Subcutaneous abdominal adipose tissue (tissue), 5 donors: ENCODE measurements around the gene RHBDF1.
A peak's percentile ranks its signal among the peaks of the same experiment; 100 is the strongest.

Experiments
- H3K27ac ChIP-seq: one replicate; pipeline ENCODE4 v1.7.0; 2013; ENCODE audit warnings: low read depth, mild to moderate bottlenecking, inconsistent platforms, low read length, moderate library complexity
- H3K27me3 ChIP-seq, 5 donors: one replicate each; pipeline ENCODE4 v1.7.0; 2013; ENCODE audit warnings: low read length in 5 of 5, inconsistent platforms in 1 of 5; ENCODE audit not compliant: control insufficient read depth in 5 of 5, insufficient read depth in 4 of 5
- H3K36me3 ChIP-seq, 5 donors: one replicate each; pipeline ENCODE4 v1.7.0; 2013; ENCODE audit warnings: low read length in 5 of 5; ENCODE audit not compliant: control insufficient read depth in 5 of 5, insufficient read depth in 5 of 5
- H3K4me1 ChIP-seq, 5 donors: one replicate each; pipeline ENCODE4 v1.7.0; 2013; ENCODE audit warnings: low read length in 5 of 5, mild to moderate bottlenecking in 3 of 5, moderate library complexity in 1 of 5; ENCODE audit not compliant: control insufficient read depth in 5 of 5, insufficient read depth in 5 of 5
- H3K4me3 ChIP-seq, 5 donors: one replicate each; pipeline ENCODE4 v1.7.0; 2013; ENCODE audit warnings: low read length in 5 of 5, low read depth in 1 of 5
- H3K9ac ChIP-seq, 5 donors: one replicate each; pipeline ENCODE4 v1.7.0; 2013; ENCODE audit warnings: low read length in 5 of 5, mild to moderate bottlenecking in 4 of 5, moderate library complexity in 3 of 5
- H3K9me3 ChIP-seq, 5 donors: one replicate each; pipeline ENCODE4 v1.7.0; 2013; ENCODE audit warnings: low read length in 5 of 5; ENCODE audit not compliant: control insufficient read depth in 5 of 5
- donor health status: healthy.
- donor health status: healthy.
- donor health status: healthy.
- donor health status: healthy.
- donor health status: healthy.

The RHBDF1 gene, protein sequence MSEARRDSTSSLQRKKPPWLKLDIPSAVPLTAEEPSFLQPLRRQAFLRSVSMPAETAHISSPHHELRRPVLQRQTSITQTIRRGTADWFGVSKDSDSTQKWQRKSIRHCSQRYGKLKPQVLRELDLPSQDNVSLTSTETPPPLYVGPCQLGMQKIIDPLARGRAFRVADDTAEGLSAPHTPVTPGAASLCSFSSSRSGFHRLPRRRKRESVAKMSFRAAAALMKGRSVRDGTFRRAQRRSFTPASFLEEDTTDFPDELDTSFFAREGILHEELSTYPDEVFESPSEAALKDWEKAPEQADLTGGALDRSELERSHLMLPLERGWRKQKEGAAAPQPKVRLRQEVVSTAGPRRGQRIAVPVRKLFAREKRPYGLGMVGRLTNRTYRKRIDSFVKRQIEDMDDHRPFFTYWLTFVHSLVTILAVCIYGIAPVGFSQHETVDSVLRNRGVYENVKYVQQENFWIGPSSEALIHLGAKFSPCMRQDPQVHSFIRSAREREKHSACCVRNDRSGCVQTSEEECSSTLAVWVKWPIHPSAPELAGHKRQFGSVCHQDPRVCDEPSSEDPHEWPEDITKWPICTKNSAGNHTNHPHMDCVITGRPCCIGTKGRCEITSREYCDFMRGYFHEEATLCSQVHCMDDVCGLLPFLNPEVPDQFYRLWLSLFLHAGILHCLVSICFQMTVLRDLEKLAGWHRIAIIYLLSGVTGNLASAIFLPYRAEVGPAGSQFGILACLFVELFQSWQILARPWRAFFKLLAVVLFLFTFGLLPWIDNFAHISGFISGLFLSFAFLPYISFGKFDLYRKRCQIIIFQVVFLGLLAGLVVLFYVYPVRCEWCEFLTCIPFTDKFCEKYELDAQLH

DNA sequence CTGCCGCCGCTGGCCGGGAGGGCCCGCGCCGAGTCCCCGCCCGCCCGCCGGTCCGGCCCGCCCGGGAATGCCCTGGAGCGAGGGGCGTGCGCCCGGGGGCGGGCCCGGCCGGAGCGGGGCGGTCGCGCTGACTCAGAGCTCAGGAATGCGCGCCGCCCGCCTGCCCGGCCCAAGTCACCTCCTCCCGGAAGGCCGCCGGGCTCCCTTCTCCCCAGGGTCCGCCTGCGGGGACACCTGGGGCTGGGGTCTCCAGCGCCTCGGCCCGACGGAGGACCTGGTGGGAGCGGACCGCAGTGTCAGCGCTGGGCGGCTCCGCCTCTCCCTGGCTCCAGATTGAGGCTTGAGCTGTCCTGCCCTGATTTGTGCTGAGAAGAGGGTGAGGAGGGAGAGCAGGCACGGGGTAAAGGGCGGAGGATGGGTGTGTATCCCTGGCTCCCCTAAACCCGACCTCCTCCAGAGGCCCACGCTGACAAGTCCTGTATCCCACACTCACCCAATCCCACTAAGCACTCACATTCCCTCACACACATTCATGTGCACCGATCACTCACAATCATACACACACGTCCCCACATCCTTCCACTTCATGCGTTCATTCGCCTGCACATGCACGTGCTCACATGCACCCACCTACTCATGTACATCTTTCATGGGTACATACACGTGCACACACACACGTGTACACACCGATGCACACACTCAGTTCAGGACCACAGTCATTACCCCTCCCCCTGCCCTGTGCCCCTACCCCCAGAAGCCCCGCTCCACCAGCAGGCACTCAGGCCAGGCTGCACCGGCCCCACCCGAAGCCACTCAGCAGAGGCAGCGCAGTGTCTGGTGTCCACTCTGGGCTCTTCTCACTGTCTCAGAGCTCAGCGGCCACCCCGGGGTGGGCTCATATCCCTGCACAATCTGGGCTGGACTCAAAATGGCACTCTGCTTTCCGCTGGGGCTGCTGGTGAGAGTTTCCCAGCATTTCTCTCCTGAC, at the start of gene RHBDF1:
RHBDF1 (minus strand) TSS at position 71 of the 988 bp plus-strand sequence. CDS start 7,616 bp downstream, outside the sequence.
- Histone ChIP-seq H3K36me3 (no peaks in the 10 kb centered on the region), H3K27me3 (peaks cover 0 to 5% (median 0%) of the 10 kb centered on the region in 5 donors), H3K4me1 (peaks cover 11 to 91% (median 84%) of the 10 kb centered on the region in 5 donors), H3K27ac (peak within 1 kb of the TSS; percentile 72), H3K9me3 (no peaks in the 10 kb centered on the region), H3K4me3 (peak within 1 kb of the TSS; percentile 56 to 76 (median 73)), H3K9ac (peak within 1 kb of the TSS in 4 of 5 donors; percentile 66 to 81 (median 72))

DNA sequence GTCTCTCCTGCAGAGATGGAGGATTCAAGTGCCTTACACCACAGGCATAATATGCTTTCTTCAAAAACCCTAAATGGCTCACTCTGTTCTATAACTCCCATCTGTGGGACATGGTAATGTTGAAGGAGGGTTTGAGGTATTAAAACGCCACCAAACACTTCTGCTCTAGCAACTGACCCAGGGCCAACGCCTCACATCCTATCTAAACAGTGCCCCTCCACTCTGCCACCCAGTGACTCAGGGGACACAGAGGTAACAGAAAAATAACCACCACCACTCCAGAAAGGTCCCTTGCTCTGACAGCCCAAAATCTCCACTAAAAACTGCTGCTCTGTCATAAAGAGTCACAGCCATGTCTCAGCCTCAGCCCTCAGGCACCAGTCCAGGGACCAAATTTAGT, 48.3 kb upstream of the RHBDF1 start:
- no peak overlapping the region for H3K9ac ChIP-seq

DNA sequence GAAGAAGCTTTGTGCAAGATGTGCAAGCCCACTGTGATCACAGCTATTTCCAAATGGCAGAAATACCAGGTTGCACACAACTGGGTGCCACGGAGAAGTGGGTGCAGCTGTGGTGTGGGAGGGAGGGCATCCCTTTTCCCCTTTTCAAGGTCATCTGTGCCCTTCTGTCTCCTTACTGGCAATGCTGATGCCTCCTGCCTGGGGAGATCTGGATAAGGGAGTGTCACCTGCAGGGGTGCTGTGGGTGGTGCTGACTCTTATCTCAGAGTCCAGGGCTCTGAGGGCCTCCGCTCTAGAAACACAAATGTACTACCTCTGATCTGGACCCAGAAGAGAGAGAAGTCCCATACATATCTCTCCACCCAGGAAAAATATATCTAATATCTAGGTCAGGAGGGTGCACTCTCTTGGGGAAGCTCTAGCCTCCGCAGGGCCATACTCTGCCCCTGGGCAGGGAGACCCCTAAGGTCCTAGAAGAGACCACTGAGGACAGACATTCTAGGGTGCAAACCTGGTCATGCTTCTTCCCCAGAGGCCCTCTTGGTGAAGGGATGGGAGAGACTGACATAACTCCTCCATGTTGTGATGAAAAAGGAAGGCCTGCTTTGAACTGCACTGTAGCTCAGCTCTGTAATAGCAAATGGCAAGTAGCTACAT, 47.5 kb upstream of the RHBDF1 start:
- Histone ChIP-seq H3K36me3 (peaks cover 0 to 39% (median 17%) of the 10 kb centered on the region in 5 donors), H3K27ac (no peak overlapping the region)

More for the DNA sequence above, 48.3 kb upstream of the RHBDF1 start:
- no peak overlapping the region for H3K27ac ChIP-seq
- H3K36me3 ChIP-seq = peaks cover 0 to 35% (median 21%) of the 10 kb centered on the region in 5 donors
- H3K4me3 ChIP-seq = no peak overlapping the region
- H3K27me3 ChIP-seq = no peaks in the 10 kb centered on the region
- peaks cover 0 to 4% (median 0%) of the 10 kb centered on the region in 5 donors for H3K4me1 ChIP-seq
- H3K9me3 ChIP-seq = no peaks in the 10 kb centered on the region

DNA sequence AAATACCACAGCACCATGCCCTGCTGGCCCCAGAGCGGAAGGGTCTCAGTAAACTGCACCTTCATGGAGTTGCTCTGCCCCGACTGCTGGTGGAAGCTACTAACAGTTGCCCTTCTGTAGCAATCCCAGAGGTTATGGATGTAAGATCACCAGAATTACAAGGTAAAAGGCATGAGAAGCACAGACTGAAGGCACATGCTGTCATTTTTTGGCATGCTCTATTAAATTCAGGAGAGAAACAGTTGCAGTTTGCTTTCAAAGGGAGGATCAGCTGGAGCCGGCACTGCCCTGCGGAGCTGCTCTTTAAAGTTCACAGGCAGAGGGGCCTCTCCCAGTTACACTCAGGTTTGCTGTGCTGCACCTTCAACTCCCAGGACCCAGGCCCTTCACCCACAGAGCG, 46.9 kb upstream of the RHBDF1 start:
- Histone ChIP-seq H3K9ac (no peak overlapping the region), H3K27ac (no peak overlapping the region), H3K4me1 (peaks cover 0 to 4% (median 0%) of the 10 kb centered on the region in 5 donors), H3K4me3 (no peak overlapping the region), H3K36me3 (peaks cover 0 to 38% (median 21%) of the 10 kb centered on the region in 5 donors), H3K27me3 (no peaks in the 10 kb centered on the region), H3K9me3 (no peaks in the 10 kb centered on the region)

More for the DNA sequence above, 47.5 kb upstream of the RHBDF1 start:
- H3K27me3 ChIP-seq = no peaks in the 10 kb centered on the region
- H3K4me1 ChIP-seq = peaks cover 0 to 4% (median 0%) of the 10 kb centered on the region in 5 donors
- H3K9ac ChIP-seq = no peak overlapping the region
- no peaks in the 10 kb centered on the region for H3K9me3 ChIP-seq
- no peak overlapping the region for H3K4me3 ChIP-seq

GRCh38 chr16:118857-119256, 46.4 kb upstream of the RHBDF1 start:
- no peak overlapping the region for H3K27ac ChIP-seq
- H3K36me3 ChIP-seq = peaks cover 0 to 40% (median 23%) of the 10 kb centered on the region in 5 donors
- no peak overlapping the region for H3K9ac ChIP-seq
- H3K4me3 ChIP-seq = no peak overlapping the region
- no peaks in the 10 kb centered on the region for H3K9me3 ChIP-seq
- H3K27me3 ChIP-seq = no peaks in the 10 kb centered on the region
- peaks cover 0 to 3% (median under 1%) of the 10 kb centered on the region in 5 donors for H3K4me1 ChIP-seq

GRCh38 chr16:117379-118365, 45.2 kb upstream of the RHBDF1 start:
- H3K27ac ChIP-seq = no peak overlapping the region
- no peaks in the 10 kb centered on the region for H3K9me3 ChIP-seq
- peaks cover 0 to 13% (median 9%) of the 10 kb centered on the region in 5 donors for H3K4me1 ChIP-seq
- peaks cover 0 to 40% (median 27%) of the 10 kb centered on the region in 5 donors for H3K36me3 ChIP-seq
- no peak overlapping the region for H3K4me3 ChIP-seq
- H3K9ac ChIP-seq = no peak overlapping the region
- no peaks in the 10 kb centered on the region for H3K27me3 ChIP-seq

GRCh38 chr16:116015-116414, 43.6 kb upstream of the RHBDF1 start:
- H3K36me3 ChIP-seq = peaks cover 0 to 52% (median 36%) of the 10 kb centered on the region in 5 donors
- no peak overlapping the region for H3K9ac ChIP-seq
- no peak overlapping the region for H3K27ac ChIP-seq
- no peak overlapping the region for H3K4me3 ChIP-seq
- H3K4me1 ChIP-seq = peaks cover 0 to 13% (median 9%) of the 10 kb centered on the region in 5 donors
- no peaks in the 10 kb centered on the region for H3K27me3 ChIP-seq
- H3K9me3 ChIP-seq = no peaks in the 10 kb centered on the region

DNA sequence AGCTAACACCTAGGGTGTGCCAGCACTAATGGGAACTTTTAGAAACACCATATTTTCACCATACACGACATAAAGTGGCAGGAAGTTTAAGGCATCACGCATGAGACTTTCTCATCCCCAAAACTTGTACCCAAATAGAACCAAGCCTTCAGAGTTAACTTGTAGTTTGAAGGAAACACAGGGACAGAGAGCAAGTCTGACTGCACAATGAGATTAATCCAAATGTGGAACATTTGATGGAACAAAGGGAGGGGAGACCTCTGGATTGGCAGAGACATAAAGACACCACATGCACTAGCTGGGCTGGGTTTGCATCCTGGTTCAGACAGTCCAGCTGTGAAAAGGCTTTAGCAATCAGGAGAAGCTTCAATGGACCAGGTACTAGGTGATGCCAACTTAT, 41.9 kb upstream of the RHBDF1 start:
- Histone ChIP-seq H3K36me3 (peaks cover 0 to 62% (median 45%) of the 10 kb centered on the region in 5 donors), H3K27me3 (no peaks in the 10 kb centered on the region), H3K4me1 (peaks cover 0 to 13% (median 9%) of the 10 kb centered on the region in 5 donors), H3K4me3 (no peak overlapping the region), H3K27ac (no peak overlapping the region), H3K9ac (no peak overlapping the region), H3K9me3 (no peaks in the 10 kb centered on the region)
